GF-D8 (cell line): ENCODE data around the gene MYH1.

Experiments used
- DNase-seq: peaks from one replicate; lab custom pipeline; 2025; lab: John Stamatoyannopoulos, UW

Gene MYH1

GRCh38 chr17:10477701-10478100 is 40.6 kb downstream of the MYH1 start:
- no peak for DNase-seq

DNA sequence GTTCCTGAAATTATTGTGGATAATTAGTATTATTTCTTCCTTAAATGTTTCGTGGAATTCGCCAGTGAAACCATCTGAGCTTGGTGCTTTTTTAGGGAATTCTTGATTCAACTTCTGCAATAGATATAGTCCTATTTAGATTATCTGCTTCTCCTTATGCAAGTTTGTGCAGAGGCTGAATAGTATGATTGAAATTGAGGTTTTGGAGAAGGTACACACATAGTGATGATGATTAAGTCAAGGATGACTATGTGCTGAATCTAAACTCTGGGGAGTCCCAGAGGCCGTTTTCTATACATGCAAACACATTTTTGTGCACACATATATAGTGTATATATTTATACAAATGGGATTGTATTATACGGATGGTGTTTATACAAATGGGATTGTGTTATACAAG is 43.8 kb downstream of the MYH1 start:
- no peak for DNase-seq

DNA sequence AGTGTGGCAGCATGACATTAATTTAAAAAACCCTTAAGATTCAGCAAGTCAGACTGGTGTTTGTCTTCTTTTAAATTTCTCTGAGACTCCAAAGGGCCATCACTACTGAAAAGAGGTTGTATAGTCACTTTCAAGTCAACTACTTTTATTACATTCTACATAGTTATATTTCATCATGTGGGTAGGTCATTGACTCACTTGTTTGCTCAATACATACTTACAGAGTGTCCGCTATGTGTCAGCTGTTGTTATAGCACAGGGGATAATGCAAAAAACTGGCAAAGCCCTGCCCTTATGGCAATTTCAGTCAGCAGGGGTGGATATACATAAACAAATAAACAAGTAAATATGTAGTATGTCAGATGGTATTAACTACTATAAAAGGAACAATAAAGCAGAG is 46.5 kb downstream of the MYH1 start:
- DNase-seq = no peak

DNA sequence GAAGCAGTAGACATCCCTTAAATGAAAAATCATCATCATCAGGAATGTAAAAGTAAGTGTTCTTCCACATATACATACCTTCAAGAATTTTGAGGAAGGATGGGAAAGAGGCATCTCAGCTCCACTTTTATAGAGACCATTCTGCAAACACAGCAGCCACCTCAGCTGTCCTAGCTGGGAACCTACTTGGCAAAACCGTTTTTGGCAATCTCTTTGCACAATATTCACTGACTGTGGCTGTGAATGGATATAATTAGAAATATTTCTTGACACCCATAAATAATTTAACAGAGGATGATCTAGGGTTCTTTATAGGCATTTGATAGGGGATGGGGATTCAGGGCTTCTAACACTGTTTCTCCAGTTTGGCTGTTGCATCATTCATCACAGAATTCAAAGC is 48.9 kb downstream of the MYH1 start, which contains the start of gene MYH4:
MYH4 (minus strand) TSS at position 101 of the 400 bp plus-strand sequence. CDS start 2,814 bp downstream, outside the sequence.
- DNase-seq = no peak

- DNase-seq = no peak
Observed at GRCh38 chr17:10463402-10463801, 54.9 kb downstream of the MYH1 start.

DNA sequence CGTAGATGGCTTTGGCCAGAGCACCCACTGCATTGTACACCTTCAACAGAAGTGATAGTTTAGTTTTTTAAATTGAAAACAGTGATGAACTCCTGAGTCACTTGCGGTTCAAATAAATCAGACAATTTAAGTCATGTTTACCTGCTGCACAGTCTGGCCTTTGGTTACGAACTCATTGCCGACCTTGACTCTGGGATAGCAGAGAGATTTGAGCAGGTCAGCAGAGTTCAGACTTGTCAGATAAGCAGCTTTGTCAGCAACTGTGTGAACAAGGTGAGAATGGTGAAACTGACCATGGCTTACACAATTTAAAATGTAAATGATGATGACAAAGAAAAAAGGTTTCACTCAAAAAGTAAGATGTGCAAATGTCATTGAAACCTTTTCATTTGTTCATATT is 58.3 kb downstream of the MYH1 start:
- DNase-seq = no peak

DNA sequence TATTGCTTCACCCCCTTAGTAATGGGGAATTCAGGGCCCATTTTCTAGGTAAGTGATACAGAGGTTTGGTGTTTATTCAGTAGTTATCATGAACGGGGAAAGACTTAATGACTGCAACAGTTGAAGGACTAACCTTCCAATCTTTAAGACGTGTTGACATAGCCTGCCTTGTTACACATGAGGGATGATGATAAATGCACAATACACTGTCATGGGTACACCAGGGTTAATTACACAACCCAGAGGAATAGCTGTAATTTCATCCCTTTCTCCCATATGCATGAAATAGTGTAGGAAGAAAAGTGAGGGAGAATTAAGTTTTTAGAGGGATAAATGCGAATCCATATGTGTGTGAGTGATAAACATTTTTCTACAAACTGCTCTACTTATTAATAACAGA is 59.6 kb downstream of the MYH1 start:
- no peak for DNase-seq

DNA sequence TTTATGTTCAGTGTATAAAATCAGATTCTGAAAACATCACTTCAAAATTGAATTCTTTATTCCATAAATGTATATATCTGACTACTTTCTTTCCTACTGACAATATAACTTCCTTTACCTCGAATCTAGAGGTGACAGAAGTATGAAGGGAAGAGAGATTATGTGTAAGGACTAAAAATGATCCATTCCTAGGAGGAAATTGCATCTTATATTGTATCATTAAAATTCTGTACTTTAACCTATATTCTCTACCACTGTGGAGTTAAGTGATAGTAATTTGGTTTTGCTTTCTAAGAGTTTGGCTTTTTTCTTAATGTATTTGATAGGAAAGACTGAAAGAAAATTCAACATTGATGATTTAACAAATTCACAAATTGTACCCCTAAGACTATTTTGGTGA is 60.4 kb downstream of the MYH1 start:
- no peak for DNase-seq

DNA sequence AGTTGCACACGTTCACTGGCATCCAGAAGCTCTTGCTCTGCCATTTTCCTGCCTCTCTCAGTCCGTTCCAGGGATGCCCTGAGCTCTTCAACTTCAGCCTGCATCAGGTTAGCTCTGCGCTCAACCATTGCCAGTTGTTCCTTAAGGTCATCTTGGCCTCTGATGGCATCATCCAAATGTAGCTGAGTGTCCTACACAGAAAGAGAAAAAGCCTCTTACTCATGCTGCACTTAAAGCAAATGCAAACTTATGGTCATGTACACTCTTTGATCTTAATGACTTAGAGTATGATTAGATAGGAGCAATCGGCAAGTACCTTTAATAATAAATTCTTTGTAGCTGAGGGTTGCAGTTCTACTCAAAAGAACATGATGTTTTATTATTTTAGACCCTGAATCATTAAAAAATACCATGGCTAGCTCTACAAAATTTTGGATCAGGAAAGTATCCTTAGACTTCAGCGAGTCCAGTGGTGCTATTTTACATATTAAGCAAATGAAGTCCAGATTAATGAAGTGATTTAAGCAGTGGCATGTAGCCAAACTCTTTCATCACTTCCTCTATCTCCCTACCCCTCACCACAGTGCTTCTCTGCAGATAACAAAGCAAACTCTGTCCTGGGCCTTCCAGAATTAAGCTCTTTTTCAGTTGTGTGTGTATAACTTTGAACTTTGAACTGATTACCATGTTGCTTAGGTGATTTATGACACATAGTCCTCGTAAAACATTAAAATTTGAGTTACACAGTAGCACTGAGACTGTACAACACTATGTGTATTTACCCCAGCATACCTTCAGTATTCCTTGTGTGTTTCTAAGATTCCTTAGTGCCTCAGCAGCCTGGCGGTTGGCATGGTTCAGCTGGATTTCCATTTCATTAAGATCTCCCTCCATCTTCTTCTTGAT is 71.1 kb downstream of the MYH1 start:
- no peak for DNase-seq
